HG03520 (cell line): Measurements from ENCODE around the gene CPM.

Experiments used
- ATAC-seq: cut with Tn5 transposase; IDR thresholded peaks from one replicate; pipeline ENCODE4 v1.9.1; 2021; ENCODE audit warnings: mild to moderate bottlenecking, moderate library complexity; ENCODE audit not compliant: unreplicated experiment

CPM gene

DNA sequence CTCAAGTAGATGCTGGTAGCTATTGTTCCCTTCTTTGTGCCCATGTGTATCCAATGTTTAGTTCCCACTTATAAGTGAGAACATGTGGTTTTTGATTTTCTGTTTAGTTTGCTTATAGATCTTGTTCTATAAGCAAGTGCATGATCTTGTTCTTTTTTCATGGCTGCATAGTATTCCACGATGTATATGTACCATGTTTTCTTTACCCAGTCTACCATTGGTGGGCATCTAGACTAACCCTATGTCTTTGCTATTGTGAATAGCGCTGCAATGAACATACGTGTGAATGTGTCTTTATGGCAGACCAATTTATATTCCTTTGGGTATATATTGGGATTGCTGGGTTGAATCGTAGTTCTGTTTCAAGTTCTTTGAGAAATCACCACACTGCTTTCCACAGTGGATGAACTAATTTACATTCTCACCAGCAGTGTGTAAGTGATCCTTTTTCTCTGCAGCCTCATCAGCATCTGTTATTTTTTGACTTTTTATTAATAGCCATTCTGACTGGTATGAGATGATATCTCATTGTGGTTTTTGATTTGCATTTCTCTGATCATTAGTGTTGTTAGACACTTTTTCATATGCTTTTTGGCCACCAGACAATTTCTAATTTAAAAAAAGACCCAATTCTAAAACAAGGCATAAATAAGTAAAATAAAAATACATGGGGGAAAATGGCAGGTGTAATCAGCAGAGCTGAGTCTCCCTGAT, 50.6 kb downstream of the CPM start:
- ATAC-seq = no peak

GRCh38 chr12:68880660-68881325, 52.2 kb downstream of the CPM start:
- no peak for ATAC-seq

DNA sequence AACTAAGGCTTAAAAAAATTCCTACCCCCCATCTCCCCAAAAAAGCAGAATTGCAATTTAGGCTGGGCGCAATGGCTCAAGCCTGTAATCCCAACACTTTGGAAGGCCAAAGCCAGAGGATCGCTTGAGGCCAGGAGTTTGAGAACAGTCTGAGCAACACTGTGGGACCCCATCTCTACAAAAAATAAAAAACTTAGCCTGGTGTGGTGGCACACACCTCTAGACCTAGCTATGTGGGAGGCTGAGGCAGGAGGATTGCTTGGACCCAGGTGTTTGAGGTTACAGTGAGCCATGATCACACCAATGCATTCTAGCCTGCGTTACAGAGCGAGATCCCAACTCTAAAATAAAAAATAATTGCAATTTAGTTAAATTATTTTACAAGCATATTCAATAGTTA, 54.1 kb downstream of the CPM start:
- no peak for ATAC-seq

GRCh38 chr12:68878283-68878682, 54.7 kb downstream of the CPM start:
- ATAC-seq = no peak

DNA sequence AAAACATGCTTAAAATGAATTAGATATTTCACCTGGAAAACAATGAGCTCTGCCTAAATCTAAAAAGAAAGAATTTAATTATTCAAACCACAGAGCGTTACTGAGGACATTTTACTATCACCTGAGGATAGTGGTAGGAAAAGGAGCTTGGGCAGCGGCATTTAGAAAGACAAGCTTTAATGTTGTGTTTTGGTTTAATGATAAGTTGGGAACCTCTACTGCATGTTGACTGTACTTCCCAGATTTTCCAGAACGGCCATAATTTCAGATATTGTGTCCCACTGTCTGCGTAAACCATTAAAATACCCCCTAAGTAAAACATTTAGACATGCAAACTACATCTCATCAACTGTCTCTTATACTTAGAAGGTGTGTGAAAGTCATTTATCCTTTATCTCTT, 55.4 kb downstream of the CPM start:
- ATAC-seq = no peak

GRCh38 chr12:68876461-68876860, 56.5 kb downstream of the CPM start:
- no peak for ATAC-seq

GRCh38 chr12:68873316-68873715, 59.7 kb downstream of the CPM start:
- ATAC-seq = no peak

DNA sequence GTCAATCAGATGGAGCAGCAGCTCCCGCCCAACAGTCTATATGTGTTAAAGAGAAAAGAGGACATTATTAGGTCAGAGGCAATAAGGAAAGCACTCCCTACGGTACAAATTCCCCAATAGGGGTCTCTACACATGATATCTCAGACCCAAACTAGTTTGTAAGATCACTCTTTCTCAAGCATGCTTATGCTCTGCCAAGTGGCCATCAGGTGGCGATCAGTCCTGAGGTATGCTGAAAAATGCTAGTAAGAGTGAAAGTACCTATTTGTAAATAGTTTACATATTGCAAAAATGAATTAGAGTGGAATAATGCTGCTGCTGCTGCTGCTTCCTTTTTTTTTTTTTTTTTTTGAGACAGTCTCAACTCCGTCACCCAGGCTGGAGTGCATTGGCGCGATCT, 61.0 kb downstream of the CPM start:
- peak; percentile 53 for ATAC-seq

GRCh38 chr12:68871396-68871795, 61.6 kb downstream of the CPM start:
- no peak for ATAC-seq

- no peak for ATAC-seq
Observed at GRCh38 chr12:68870443-68870842, 62.5 kb downstream of the CPM start.

DNA sequence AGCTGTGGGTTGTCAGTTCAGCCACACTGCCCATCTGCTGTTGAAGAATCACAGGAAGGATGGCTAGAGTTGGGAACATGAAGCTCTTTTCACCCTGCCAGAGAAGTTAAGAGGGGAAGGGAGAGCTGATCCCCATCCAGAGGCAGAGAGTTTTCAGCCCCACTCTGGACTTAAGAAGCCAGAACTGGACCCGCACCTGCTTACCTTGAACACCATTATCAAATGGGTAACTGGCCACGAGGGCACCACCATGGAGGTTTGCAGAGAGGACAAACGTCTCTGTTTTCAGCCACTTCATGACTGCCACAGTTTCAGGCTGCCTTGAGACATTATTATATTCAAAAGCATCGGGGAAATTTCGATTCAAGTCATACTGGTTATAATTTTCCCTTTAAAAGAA, 63.0 kb downstream of the CPM start:
- no peak for ATAC-seq

- ATAC-seq = no peak
Observed at GRCh38 chr12:68868043-68868790, 64.8 kb downstream of the CPM start.

- no peak for ATAC-seq
Observed at GRCh38 chr12:68867606-68868005, 65.4 kb downstream of the CPM start.

- ATAC-seq = no peak
Observed at GRCh38 chr12:68866950-68867349, 66.0 kb downstream of the CPM start.

DNA sequence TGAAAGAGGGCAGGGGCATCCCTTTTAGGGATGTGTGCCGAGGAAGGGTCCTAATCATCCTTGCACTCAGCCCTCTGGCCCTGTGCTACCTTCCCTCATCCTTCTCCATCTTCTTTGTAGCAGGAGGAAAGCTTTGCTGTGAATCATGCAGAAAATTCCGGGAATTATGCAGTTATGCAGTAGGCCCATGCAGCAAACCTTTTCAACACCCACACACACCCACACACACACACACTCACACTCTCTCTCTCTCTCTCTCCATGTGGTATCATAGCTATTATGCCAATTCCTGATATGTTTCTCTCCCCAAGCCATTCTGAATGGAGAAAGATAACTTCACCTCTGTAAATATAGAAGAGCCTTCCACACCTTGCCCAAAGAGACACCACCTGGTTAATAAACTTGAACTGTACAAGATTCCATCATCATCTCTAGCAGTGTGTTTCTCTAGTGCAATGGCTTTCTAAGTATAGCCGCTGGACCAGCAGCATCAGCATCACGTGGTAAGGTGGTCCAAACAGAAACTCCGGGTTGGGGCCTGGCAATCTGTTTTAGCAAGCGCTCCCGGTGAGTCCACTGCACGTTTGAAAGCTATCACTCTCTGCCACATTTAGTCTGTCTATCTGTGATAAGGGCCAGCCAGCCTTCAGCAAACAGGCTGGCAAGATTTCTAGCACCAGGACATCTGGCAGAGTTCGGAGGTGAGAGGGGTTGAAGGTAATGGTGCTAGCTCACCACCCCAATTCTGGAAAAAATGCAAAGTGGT, 67.4 kb downstream of the CPM start:
- ATAC-seq = no peak

DNA sequence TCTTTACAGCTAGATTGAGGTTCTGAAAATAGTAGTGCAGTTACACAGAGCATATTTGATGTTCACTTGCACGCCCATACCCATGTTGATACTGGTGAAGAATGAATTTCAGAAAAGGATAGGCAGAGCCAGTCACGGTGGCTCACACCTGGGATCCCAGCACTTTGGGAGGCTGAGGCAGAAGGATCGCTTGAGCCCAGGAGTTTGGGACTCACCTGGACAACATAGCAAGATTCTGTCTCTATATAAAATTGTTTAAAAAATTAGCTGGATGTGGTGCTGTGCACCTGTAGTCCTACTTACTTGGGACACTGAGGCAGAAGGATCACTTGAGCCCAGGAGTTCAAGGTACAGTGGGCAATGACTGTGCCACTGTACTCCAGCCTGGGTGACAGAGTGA, 68.4 kb downstream of the CPM start:
- no peak for ATAC-seq

GRCh38 chr12:68863886-68864454, 69.0 kb downstream of the CPM start:
- ATAC-seq = peak; percentile 79

DNA sequence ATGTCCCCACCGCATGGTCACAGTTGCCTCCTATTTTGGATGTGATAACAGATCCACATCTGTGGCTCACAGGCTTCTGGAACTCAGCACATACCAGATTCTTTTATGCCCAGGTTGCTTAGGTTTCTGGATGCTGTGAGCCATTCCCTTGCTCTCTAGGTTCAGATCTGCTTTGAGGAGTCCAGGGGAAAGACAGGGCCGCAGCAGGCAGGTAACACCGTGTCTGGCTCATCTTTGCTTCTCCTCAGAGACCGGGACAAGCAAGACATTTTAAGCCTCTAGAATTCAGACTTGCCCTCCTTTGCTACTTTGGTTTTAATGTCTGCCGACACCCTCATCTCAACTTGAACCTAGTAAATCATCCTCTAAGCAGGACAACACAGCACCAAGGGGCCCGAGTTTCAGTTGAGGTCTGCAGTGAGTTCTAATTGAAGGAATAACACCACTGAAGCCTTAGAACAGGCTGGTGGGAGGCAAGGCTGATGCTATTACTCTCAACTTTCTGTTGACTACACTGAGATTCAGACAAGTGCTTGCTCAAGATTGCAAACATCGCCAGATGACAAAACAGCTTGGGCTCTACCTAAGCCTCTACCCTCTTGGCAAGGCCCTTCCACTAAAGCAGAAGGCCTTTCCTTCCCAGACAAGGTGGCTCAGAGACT, 69.7 kb downstream of the CPM start:
- ATAC-seq = no peak

DNA sequence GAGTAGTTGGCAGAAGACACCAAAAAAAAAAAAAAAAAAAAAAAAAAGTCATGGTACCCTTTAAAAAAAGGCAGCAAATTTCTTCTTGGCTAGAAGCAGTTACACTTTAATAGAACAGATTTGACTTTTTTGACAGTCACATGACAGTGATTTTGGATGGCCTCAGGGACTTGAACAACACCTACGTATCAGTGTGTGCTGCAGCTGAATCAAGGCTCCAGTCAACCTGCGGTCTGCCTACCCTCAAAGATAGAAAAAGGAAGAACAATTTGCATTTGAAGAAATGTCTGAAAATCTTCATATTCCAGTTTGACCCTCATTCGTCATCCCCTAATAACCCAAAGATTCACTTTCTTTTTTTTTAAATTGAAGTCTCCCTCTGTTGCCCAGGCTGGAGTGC, 71.1 kb downstream of the CPM start:
- ATAC-seq = no peak

DNA sequence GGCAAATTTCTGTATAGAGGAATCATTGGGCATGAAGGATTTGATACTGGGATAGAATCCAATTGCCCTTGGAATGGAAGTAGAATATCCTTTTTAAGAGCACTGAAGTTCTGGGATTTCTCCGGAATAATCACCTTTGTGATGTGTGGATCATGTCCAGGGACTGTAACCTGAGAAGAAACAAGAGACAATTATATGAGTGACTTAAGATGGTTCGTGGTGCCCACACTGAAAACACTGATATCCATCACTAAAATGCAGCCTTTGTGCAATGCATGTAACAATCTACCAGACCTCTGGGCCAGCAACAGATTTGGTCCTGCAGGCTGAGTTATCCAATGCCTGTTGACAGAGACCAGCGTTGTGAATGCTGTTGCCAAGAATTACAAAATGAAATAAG, 76.5 kb downstream of the CPM start:
- ATAC-seq = no peak
